ENCODE data around the gene PUM2. TPM values are rescaled to one million over a fixed set of nuclear protein-coding genes. Genes with fewer than 3 reads are reported as not detected.

PUM2 gene
- total RNA-seq, 1 donor from 2014 or later: 110 TPM

- DNase-seq: no peak
Measured at GRCh38 chr2:20199633-20200270, 150.9 kb downstream of the PUM2 start.

DNA sequence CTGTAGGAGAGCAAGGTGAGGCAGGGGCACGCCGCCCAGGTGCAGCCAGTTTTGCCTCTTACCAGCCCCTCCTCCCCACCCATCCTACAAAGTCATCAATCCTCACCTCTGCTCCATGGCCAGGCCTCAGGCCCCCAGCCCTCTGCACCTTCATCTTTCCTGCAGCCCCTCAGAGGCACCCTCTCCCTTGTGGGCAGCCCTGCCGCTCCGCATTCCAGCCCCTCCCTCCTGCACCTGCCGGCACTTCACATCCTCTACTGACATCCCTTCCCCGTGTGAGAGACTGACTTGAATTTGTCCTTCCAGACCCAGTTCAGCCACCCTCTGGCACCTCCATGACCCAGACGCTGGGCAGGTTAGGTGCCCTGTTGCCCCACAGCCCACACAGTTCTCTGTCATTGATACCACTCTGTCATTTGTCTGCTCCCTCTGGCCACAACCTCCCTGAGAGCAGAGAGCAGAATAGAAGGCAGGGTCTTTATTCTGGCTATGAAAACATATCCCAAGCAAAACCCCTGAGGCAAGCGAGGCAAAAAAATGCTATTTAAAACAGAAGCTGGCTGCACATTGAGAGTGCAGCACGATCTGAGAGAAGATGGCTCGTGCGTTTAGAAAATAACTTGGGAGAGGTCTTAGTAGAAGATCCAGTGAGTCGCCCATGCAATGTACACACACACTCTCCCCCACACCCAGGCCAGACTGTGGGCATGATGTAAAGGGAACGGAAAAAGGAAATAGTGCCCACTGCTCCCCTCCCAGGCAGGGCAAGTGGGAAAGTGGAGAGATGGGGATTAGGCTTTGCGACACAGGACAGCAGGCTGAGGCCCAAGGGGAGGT, 151.6 kb downstream of the PUM2 start:
- DNase-seq: no peak

Small RNA genes lying within 50 kb of the gene (small RNA-seq; reads per million reads assigned to genes)
- not detected for gene RNU7-113P (ENCODE audit: low replicate concordance)

Other genes starting within 250 kb of the PUM2 start
- 44.2 TPM for gene SDC1, start 125.7 kb downstream of the PUM2 start, total RNA-seq
- 217 TPM for gene RHOB, start 96.2 kb upstream of the PUM2 start, total RNA-seq